ENCODE results near the gene TMEM181.

The TMEM181 gene

GRCh38 chr6:158561938-158562337 is 2.0 kb downstream of the TMEM181 start:
- Histone ChIP-seq H3K4me1 (ENCODE audit: insufficient read depth, low read length) (peaks cover 14% of the 10 kb centered on the region), H3K36me3 (ENCODE audit: insufficient read depth, low read length) (no peaks in the 10 kb centered on the region), H3K9me3 (ENCODE audit: control insufficient read depth, insufficient read depth, low read length) (no peaks in the 10 kb centered on the region), H3K9ac (ENCODE audit: low read depth, low read length) (no peak overlapping the region)

GRCh38 chr6:158564243-158565121 is 4.6 kb downstream of the TMEM181 start:
- Histone ChIP-seq H3K9ac (ENCODE audit: low read depth, low read length) (no peak overlapping the region), H3K4me1 (ENCODE audit: insufficient read depth, low read length) (peaks cover 13% of the 10 kb centered on the region), H3K9me3 (ENCODE audit: control insufficient read depth, insufficient read depth, low read length) (no peaks in the 10 kb centered on the region), H3K36me3 (ENCODE audit: insufficient read depth, low read length) (no peaks in the 10 kb centered on the region)

GRCh38 chr6:158565122-158565429 is 5.2 kb downstream of the TMEM181 start:
- Histone ChIP-seq H3K9ac (ENCODE audit: low read depth, low read length) (no peak overlapping the region), H3K4me1 (ENCODE audit: insufficient read depth, low read length) (peaks cover 13% of the 10 kb centered on the region), H3K36me3 (ENCODE audit: insufficient read depth, low read length) (no peaks in the 10 kb centered on the region), H3K9me3 (ENCODE audit: control insufficient read depth, insufficient read depth, low read length) (no peaks in the 10 kb centered on the region)

GRCh38 chr6:158565482-158566040 is 5.7 kb downstream of the TMEM181 start:
- Histone ChIP-seq H3K9me3 (ENCODE audit: control insufficient read depth, insufficient read depth, low read length) (no peaks in the 10 kb centered on the region), H3K36me3 (ENCODE audit: insufficient read depth, low read length) (no peaks in the 10 kb centered on the region), H3K9ac (ENCODE audit: low read depth, low read length) (no peak overlapping the region), H3K4me1 (ENCODE audit: insufficient read depth, low read length) (peaks cover 13% of the 10 kb centered on the region)

GRCh38 chr6:158566207-158566818 is 6.4 kb downstream of the TMEM181 start:
- Histone ChIP-seq H3K36me3 (ENCODE audit: insufficient read depth, low read length) (no peaks in the 10 kb centered on the region), H3K9ac (ENCODE audit: low read depth, low read length) (no peak overlapping the region), H3K4me1 (ENCODE audit: insufficient read depth, low read length) (peaks cover 9% of the 10 kb centered on the region), H3K9me3 (ENCODE audit: control insufficient read depth, insufficient read depth, low read length) (no peaks in the 10 kb centered on the region)

GRCh38 chr6:158567152-158567551 is 7.3 kb downstream of the TMEM181 start:
- H3K4me1 ChIP-seq (ENCODE audit: insufficient read depth, low read length) = peaks cover 4% of the 10 kb centered on the region; the same call in 1 of the 2 replicates
- H3K36me3 ChIP-seq (ENCODE audit: insufficient read depth, low read length) = no peaks in the 10 kb centered on the region
- no peaks in the 10 kb centered on the region for H3K9me3 ChIP-seq (ENCODE audit: control insufficient read depth, insufficient read depth, low read length)
- H3K9ac ChIP-seq (ENCODE audit: low read depth, low read length) = no peak overlapping the region

- no peaks in the 10 kb centered on the region for H3K9me3 ChIP-seq (ENCODE audit: control insufficient read depth, insufficient read depth, low read length)
- H3K9ac ChIP-seq (ENCODE audit: low read depth, low read length) = no peak overlapping the region
- H3K36me3 ChIP-seq (ENCODE audit: insufficient read depth, low read length) = no peaks in the 10 kb centered on the region; the same call in 1 of the 2 replicates
- peaks cover 4% of the 10 kb centered on the region; the same call in 1 of the 2 replicates for H3K4me1 ChIP-seq (ENCODE audit: insufficient read depth, low read length)
These were observed 8.0 kb downstream of the TMEM181 start for GRCh38 chr6:158567871-158568401.

GRCh38 chr6:158568549-158568948 is 8.7 kb downstream of the TMEM181 start:
- Histone ChIP-seq H3K4me1 (ENCODE audit: insufficient read depth, low read length) (peaks cover 4% of the 10 kb centered on the region; the same call in 1 of the 2 replicates), H3K9me3 (ENCODE audit: control insufficient read depth, insufficient read depth, low read length) (no peaks in the 10 kb centered on the region), H3K36me3 (ENCODE audit: insufficient read depth, low read length) (no peaks in the 10 kb centered on the region; the same call in 1 of the 2 replicates), H3K9ac (ENCODE audit: low read depth, low read length) (no peak overlapping the region)

- Histone ChIP-seq H3K9ac (ENCODE audit: low read depth, low read length) (no peak overlapping the region), H3K4me1 (ENCODE audit: insufficient read depth, low read length) (peaks cover 4% of the 10 kb centered on the region; the same call in 1 of the 2 replicates), H3K36me3 (ENCODE audit: insufficient read depth, low read length) (no peaks in the 10 kb centered on the region; the same call in 1 of the 2 replicates), H3K9me3 (ENCODE audit: control insufficient read depth, insufficient read depth, low read length) (no peaks in the 10 kb centered on the region)
These were observed 9.1 kb downstream of the TMEM181 start for GRCh38 chr6:158569036-158569435.

GRCh38 chr6:158570681-158570962 is 10.7 kb downstream of the TMEM181 start:
- Histone ChIP-seq H3K9me3 (ENCODE audit: control insufficient read depth, insufficient read depth, low read length) (no peaks in the 10 kb centered on the region), H3K36me3 (ENCODE audit: insufficient read depth, low read length) (no peaks in the 10 kb centered on the region; the same call in 1 of the 2 replicates), H3K9ac (ENCODE audit: low read depth, low read length) (no peak overlapping the region), H3K4me1 (ENCODE audit: insufficient read depth, low read length) (peaks cover 5% of the 10 kb centered on the region)

GRCh38 chr6:158571826-158572652 is 12.1 kb downstream of the TMEM181 start:
- no peak overlapping the region for H3K9ac ChIP-seq (ENCODE audit: low read depth, low read length)
- no peaks in the 10 kb centered on the region for H3K9me3 ChIP-seq (ENCODE audit: control insufficient read depth, insufficient read depth, low read length)
- H3K4me1 ChIP-seq (ENCODE audit: insufficient read depth, low read length) = peaks cover 10% of the 10 kb centered on the region
- no peaks in the 10 kb centered on the region; the same call in 1 of the 2 replicates for H3K36me3 ChIP-seq (ENCODE audit: insufficient read depth, low read length)

- Histone ChIP-seq H3K9ac (ENCODE audit: low read depth, low read length) (no peak overlapping the region), H3K4me1 (ENCODE audit: insufficient read depth, low read length) (peaks cover 10% of the 10 kb centered on the region), H3K36me3 (ENCODE audit: insufficient read depth, low read length) (peaks cover 4% of the 10 kb centered on the region), H3K9me3 (ENCODE audit: control insufficient read depth, insufficient read depth, low read length) (no peaks in the 10 kb centered on the region)
These were observed 13.0 kb downstream of the TMEM181 start for GRCh38 chr6:158572653-158573541.

- peaks cover 6% of the 10 kb centered on the region for H3K4me1 ChIP-seq (ENCODE audit: insufficient read depth, low read length)
- H3K36me3 ChIP-seq (ENCODE audit: insufficient read depth, low read length) = peaks cover 4% of the 10 kb centered on the region
- H3K9ac ChIP-seq (ENCODE audit: low read depth, low read length) = no peak overlapping the region
- no peaks in the 10 kb centered on the region for H3K9me3 ChIP-seq (ENCODE audit: control insufficient read depth, insufficient read depth, low read length)
These were observed 13.6 kb downstream of the TMEM181 start for GRCh38 chr6:158573542-158573931.

Measured in ES-I3 (cell line).